Right renal pelvis (tissue), 4 donors: ENCODE results near the gene TFR2. TPM values are rescaled to one million over a fixed set of nuclear protein-coding genes. Genes with fewer than 3 reads are reported as not detected.

Source experiments
- DNase-seq, 4 donors: peaks; one replicate each; pipeline ENCODE4 v3.0.0-alpha.2; 2013; ENCODE audit warnings: low read depth in 4 of 4, low spot score in 3 of 4, missing footprints in 1 of 4
- polyA plus RNA-seq, 4 donors: library from polyadenylated mRNA; unstranded; fragments of 120-200 nt; gene quantifications; one replicate each; pipeline ENCODE4 v1.2.1, GENCODE V29; 2013; ENCODE audit not compliant: insufficient read length in 4 of 4

The TFR2 gene
- 1 to 10 TPM in 1 of 4 donors, under 1 TPM in 3; 0.82 to 1.4 (median 0.87) TPM for polyA plus RNA-seq

DNA sequence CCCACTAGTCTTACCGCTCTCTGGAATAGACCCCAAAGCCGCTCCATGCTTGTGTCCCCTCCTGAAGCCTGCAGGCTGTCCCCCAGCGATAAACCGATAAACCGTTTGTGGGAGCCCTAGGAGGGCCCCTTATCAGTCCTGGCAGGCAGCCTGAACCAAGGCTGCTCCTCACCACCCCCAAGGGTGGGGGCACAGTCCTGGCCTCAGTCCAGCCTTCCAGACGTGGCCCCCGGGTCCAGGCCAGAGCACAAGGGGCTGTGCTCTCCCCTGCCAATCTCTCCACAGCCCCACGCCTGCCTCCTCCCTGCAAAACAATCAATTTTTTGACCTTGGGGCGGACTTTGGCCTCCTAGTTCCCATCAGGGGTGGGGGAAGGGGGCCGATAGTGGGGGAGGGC is at the start of gene TFR2:
Gene TFR2 (minus strand): TSS at position 90 of the 397 bp plus-strand sequence. CDS start 43 bp downstream, at position 47.
- no peak for DNase-seq

DNA sequence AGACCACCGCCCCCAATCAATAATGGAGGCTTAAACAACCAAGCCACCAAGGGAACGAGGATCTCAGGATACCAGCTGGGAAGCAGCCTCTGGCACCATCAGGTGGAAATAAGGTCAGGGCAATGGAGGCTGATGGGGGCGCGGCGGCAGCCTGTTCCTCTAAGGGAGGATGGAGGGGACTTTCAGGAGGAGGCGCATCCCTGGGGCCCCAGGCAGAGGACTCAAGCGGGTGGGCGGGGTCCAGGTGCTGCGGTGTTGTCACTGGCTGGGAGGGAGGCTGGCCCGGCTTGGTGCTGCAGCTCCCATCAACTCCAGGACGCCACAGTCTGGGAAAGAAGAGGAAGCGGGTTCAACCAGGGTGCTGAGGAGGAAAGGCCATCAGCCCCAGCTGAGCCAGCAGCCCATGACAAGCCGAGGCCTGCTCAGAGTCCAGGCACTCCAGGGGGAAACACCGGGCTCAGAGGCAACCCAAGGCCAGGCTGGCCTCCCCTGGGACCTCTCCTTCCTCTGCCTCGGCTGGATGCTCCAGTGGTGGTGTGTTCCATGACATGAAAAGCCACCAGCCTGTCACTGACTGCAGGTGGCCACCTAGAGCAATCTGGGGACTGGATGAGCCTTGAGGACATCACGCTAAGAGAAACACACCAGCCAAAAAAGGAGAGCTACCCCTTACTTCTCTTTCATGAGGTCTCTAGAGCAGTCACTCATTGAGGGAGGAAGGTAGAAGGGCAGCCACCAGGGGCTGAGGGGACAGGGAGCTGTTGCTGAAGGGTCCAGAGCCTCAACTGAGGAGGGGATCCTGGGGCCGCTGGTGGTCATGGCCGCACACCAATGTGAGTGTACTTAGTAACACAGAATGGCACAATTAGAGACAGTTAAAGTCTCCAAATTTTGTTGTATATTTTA is 48.1 kb upstream of the TFR2 start:
- no peak for DNase-seq

DNA sequence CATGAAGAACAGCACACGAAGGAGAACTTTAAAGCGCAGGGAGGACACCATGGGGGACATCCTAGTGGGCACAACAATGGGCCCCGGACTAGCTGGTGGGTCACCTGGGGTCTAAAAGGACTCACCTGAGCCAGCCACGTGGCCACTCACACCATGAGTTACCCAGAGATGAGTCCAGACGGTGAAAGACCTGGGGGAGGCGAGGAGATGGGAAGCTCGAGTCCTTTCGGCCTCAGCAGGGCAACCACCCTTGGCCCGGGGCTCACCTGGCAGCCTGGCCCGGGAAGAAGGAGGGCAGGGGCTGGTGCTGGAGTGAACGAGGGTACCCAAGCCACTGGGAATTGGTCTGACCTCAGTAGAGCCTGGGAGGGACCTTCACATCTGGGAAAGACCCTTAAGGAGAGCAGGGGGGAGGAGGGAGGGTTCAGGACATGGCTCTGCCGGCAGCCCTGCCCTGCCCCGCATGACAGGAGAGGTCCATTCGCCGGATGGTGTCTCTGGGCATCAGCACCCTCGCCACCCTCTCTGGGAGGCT is 47.0 kb upstream of the TFR2 start:
- DNase-seq, result no peak

DNA sequence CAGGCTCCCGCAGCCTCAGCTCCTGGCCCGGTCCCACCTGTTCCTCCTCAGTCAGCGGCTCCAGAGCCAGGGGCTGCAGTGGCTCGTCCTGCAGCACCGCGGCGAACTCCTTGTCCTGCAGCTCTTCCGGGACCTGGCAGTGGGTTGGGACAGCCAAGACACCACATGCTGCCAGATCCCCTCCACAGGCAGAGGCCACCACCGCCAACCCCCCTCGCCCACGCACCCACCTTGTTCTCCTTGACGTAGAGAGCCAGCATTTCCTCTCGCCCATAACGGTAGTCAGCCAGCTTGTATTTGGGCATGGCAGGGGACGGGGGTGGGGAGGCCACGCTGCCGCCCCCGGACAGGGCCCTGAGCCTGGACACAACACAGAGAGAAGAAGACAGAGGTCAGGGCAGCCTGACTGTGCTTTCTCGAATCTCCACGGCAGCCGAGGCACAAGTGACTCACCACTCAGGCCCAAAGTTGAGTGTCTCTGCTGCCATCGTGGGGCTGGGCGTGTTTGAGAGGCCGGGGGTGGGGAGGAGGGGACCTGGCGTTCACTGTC is 46.5 kb upstream of the TFR2 start:
- no peak for DNase-seq

DNA sequence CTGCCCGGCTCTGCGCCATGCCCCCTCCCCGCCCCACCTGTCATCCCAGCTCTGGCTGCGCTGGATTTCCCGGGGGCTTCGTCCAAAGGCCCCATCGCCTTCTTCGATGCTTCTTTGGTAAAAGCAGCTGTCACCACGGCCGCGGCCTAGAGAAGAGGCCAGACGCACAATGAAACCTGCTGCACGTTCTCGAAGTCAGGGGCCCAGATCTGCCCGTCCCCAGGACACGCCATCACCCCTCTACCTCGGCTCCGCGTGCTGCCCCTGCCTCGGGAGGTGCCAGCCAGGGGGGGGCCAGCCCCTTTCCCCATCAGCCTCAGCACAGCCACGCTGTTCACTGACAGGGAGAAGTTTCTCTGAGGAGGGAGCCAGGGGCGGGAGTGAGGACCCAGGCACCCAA is 45.9 kb upstream of the TFR2 start:
- no peak for DNase-seq

DNA sequence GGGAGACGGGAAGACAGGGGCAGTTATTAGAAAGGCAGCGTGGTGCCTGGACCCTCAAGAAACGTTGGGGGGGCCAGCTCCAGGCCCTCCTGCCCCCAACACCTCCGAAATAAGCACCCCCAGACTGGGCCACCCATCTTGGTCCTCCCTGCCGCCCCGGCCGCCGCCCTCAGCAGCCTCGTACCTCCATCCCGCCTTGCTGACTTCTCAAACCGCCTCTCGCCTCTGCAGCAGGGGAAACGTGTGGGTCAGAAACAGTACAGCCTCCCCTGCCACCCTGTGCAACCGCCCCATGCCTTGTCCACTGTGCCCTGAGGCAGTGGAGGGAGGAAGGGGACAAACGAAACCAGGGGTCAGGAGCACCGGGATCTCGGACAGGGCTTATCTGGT is 45.5 kb upstream of the TFR2 start:
- no peak for DNase-seq

- no peak for DNase-seq
These were observed 45.0 kb upstream of the TFR2 start for GRCh38 chr7:100686201-100686821.

- no peak for DNase-seq
These were observed 44.3 kb upstream of the TFR2 start for GRCh38 chr7:100685631-100686145.

- DNase-seq, result no peak
These were observed 43.8 kb upstream of the TFR2 start for GRCh38 chr7:100685049-100685605.

GRCh38 chr7:100684534-100685042 is 43.2 kb upstream of the TFR2 start:
- no peak for DNase-seq

GRCh38 chr7:100683659-100684533 is 42.5 kb upstream of the TFR2 start:
- DNase-seq, result no peak

DNA sequence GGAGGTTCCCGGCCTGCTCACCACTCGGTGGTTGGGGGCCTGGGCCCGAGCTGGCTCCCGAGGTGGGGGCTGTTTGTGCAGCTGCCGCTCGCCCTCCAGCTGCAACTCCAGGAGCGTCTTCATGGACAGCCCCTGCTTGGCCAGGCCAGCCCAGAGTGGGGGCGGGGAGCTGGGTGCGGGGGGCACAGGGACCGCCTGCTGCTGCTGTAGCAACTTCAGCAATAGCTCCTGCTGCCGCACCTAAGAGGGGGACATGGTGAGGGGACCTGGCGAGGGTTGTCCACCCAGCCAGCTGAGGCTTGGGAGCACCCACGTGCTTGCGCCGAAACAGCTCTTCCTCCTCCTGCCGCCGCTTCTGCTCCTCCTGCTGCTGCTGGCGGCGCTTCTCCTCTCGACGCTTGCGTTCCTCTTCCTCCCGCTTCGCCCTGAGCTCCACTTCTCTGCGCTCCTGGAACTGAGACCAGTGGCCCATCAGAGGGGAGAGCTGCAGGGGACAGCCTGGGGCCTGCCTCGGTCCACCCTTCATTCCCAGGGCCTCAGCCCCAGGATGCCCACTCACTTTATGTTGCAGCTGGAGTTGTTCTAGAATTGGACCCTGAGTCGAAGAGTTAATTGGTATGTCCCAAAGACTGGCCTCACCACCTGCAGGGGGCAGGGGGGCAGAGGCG is 41.8 kb upstream of the TFR2 start:
- no peak for DNase-seq

GRCh38 chr7:100682228-100682741 is 40.9 kb upstream of the TFR2 start:
- no peak for DNase-seq

GRCh38 chr7:100681491-100682227 is 40.3 kb upstream of the TFR2 start:
- DNase-seq, result no peak

- DNase-seq, result no peak
These were observed 39.4 kb upstream of the TFR2 start for GRCh38 chr7:100680576-100681271.

DNA sequence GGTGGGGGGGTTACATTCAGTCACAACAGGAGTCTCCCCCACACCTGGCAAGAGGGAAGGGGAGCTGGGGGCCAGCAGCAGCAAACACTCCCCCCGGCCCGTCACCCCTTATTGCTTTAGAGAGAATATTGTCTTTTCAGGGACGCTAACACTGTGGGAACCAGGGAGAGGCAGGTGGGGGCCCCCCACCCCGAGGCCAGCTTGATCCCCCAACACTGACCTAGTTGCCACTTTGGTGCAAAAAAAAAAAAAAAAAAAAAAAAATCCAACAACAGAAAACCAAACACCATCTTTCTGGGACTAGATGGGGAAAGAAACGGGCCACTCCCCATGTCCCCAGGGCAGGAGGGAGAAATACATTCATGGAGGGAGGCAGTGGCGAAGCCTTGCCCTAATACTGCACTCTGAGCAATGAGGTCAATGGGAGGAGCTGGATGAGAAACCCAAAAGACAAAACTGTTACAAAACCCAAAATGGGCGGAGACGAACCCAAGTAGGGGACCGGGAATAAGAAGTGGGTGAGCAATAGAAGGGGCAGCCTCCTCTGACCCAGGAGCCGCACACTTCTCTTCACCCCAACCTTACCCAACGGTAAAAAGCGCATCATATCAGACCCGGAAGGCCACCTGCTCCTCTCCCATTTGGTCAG is 38.7 kb upstream of the TFR2 start:
- DNase-seq, result no peak
